Putamen (tissue), 1 donor: Measurements from ENCODE around the gene CRACDL.
"Not testable (repeated sequence)": the region's sequence is repeated elsewhere in the genome, so short reads cannot be mapped to it uniquely, and the experiment has no call there.

Experiments used
- DNase-seq: peaks from one replicate; pipeline ENCODE4 v3.0.0-alpha.2; 2016; ENCODE audit warnings: low spot score

The CRACDL gene

DNA sequence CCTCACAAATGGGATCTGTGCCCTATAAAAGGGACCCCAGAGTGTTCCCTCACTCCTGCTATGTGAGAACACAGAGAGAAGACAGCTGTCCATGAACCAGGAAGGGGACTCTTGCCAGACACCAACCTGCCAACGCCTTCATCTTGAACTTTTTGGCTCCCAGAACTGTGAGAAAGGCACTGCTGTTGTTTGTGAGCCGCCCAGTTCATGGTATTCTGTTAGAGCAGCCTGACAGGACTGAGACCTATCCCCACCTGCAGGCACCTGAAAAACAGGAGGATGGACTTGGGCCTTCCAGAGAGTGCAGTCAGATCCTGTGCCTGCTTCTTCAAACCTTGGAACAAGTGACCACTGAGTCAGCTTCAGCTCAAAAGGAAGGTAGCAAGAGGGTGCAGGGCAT is 51.4 kb downstream of the CRACDL start:
- DNase-seq = no peak

DNA sequence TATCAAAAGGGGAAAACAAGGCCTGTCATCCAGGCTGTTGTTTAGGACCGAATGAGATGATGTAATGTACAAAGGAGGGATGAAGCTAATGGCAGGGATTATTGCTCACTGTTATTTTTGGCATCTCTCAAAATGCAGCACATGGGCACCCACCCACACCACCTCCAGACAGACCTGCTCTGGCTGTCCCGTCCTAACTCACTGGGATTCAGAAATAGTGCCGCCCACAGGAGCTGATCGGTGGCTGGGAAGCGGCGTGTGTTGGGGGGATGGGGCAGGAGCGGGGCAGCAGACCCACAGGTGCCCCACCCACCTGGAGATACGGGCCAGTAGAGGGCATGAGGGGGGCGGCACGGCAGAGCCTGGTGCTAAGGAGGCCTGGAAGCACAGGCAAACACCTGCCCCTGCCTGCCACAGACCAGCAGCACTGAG is 52.2 kb downstream of the CRACDL start:
- DNase-seq = peak; percentile 42

DNA sequence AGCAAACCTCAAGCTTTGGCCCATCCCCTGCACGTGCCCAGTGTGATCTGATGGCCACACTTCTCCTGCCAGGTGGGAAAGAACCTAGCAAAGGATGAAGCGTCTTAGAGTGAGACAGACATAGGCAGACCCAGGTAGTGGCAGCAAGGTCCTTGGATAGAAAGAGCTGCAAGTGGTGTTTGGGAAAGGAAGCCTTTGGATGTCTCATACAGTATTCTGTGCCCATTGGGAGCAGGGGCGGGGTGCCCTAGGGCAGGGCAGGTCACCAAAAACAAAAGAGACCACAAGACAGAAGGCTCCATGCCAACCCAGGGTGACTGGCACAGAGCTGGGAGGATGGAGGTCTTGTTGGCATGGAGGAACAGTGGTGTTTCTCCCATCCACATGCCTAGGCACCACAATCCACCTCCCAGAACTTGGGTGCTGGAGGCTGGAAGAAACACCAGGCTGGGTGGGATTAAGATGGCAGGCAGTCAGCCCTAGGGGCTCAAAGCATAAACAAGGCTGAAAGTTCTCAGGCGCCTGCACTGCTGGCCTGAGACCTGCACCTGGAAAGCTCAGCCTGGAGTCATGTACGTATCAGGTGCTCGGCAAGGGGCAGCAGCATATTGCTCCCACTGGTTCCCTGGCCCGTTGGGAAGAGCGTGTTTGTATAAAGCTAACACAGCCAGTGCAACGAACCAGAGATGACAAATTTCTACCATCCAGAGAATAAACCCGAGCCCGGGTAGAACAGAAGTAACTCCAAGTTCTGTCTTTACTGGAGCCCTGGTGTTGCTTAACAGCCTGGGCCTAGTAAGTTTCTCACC is 52.9 kb downstream of the CRACDL start:
- no peak for DNase-seq

- no peak for DNase-seq
Observed at GRCh38 chr2:98882368-98882767, 53.7 kb downstream of the CRACDL start.

GRCh38 chr2:98881153-98881650 is 54.8 kb downstream of the CRACDL start:
- no peak for DNase-seq

DNA sequence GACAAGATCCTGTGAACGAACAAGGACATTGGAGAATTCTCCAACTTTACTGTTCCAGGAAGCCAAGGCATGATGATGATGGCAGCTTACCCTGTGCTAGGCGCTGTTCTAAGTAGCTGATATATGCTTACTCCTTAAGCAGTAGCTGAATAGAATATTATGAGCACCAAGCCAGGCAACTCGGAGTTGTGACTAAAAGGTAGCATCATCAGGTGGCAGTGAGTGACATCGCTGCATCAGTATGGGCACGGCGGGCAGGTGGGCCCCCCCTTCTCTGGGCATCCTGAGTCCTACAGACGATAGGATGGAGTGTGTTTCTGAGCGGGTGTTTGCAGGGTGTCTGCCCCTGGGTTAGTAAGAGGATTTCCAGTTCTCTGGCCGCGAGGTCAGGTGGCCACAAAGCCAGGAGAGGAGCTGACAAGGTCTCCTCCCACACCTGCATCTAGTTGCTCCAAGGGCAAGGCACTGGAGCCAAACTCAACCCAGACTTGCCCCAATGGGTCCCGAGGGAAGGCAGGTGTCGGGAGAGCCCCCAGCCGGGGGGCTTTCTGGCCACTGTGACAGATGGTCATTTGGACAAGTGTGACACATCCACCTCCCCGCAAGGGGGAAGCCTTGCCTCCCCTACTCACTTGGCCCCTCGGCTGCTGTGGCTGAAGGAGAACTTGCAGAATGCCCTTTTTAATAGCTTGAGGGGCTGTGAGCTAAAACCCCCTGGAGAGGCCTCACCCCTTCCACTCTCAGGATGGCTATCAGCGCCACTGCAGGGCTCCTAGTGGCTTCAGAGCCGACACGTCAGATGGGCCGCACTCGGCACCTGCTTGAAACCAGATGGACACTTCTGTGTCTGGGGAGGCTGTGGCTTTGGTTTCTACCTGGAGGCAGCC is 55.5 kb downstream of the CRACDL start:
- no peak for DNase-seq

DNA sequence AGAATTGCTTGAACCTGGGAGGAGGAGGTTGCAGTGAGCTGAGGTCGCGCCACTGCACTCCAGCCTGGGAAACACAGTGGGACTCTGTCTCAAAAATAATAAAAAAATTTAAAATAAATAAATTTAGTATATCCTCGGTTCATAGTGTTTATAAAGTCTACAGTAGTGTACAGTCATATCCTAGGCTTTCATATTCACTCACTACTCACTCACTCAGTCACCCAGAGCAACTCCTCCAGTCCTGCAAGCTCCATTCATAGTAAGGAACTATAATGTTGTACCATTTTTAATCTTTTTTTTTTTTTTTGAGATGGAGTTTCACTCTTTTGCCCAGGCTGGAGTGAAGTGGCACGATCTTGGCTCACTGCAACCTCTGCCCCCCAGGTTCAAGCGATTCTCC is 58.4 kb downstream of the CRACDL start:
- DNase-seq = not testable (repeated sequence)

DNA sequence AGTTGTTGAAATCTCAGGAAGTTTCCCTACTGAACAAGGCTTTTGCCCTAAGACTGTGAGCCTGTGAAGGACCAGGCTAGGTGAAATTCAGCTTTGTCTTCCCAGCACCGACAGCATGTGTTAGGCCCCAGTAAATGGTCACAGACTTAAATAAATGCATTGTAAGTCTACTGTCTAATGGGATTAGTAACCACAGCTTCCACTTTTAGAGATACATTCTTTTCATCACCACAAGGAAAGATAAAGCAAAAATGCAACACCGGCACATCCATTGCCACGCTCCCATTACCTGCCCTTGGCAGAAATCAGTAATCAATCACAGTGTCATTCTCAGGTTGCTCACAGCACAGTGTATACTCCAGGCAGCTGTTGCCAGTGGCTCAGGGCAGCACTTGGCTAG is 59.3 kb downstream of the CRACDL start:
- no peak for DNase-seq

- DNase-seq = no peak
Observed at GRCh38 chr2:98875746-98876145, 60.3 kb downstream of the CRACDL start.

- no peak for DNase-seq
Observed at GRCh38 chr2:98875081-98875728, 60.8 kb downstream of the CRACDL start.

GRCh38 chr2:98874186-98874689 is 61.8 kb downstream of the CRACDL start:
- DNase-seq = no peak

DNA sequence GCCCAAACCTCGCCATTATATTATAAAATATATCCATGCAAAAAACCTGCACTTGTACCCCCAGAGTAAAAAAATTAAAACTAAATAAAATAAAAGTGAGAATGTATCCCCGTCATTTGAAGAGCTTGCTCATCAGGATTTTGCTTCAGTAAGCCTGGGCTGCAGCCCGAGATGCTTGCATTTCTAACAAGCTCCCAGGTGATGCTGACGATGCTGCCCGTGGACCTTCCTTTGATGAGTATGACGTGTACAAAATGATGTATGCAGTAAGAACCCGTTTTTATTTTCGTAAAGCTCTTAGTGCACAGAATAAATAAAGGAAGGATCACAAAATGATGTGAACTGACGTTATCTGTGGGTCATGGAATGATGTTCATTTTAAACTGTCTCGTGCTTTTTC is 63.5 kb downstream of the CRACDL start:
- no peak for DNase-seq

- DNase-seq = no peak
Observed at GRCh38 chr2:98871506-98871905, 64.5 kb downstream of the CRACDL start.

DNA sequence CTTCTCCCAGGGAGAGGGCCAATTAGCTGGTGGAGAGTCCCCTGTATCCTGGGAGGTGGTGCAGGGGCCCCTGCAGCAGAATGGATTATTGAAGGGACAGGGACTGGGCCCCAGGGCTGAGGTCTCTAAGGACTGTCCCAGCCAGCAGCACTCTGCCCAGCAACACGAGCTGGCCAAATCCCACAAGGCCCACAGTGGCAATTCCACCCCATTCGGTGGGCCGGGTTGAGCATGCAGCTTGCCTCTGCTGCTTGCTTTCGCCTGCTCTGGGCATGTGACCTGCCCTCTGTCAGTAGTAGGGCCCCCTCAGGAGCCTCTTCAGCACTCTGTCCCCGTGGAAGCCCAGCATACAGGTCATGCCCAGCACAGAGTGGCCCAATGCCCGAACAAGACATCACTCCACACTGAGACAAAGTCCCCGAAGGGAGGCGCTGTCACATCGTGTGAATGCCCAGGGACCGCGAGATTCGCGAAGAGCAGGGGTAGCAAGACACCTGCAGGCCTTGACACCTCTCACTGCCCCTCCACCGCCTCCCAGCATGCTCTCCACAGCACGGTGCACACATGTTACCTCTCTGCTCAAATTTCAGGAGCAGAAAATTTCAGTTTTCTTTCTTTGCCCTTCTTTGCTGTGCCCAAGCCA is 65.4 kb downstream of the CRACDL start:
- DNase-seq = no peak

- DNase-seq = no peak
Observed at GRCh38 chr2:98869870-98870269, 66.2 kb downstream of the CRACDL start.

GRCh38 chr2:98869272-98869641 is 66.8 kb downstream of the CRACDL start:
- DNase-seq = no peak

- no peak for DNase-seq
Observed at GRCh38 chr2:98868548-98869271, 67.3 kb downstream of the CRACDL start.

DNA sequence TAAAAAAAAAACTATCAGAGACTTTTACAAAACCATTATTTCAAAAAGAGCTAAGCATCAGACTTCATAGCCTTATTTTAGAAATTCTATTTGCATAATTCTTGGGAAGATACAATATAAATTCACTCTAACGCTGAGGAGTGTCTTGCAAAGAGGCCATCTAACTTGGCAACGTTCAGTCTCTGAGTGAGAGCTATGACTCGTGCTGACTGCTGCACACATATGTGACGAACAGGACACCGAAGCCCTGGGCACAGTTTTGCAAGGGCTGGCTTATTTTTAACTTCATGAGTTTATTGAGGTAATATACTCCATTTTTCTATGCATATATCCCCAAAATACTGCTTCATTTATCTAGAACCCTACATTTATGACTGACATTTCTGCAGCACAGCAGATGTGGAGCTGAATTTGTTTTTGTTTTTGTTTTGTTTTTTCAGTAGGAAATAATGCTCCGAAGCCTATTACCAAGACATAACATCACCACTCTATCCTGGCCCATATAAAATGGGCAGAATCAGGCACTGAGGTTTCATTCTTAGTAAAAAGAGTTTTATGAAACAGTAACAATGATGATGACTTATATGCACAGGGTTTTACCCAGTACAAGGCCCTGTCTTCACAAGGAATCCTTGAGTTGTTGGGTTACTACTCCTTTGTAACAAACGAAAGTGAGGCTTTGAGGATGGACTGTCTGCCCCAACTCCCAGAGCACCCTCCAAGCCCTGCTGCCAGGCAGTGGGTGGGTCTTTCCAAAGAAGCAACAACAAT is 68.3 kb downstream of the CRACDL start:
- no peak for DNase-seq

- no peak for DNase-seq
Observed at GRCh38 chr2:98866033-98866432, 70.0 kb downstream of the CRACDL start.

DNA sequence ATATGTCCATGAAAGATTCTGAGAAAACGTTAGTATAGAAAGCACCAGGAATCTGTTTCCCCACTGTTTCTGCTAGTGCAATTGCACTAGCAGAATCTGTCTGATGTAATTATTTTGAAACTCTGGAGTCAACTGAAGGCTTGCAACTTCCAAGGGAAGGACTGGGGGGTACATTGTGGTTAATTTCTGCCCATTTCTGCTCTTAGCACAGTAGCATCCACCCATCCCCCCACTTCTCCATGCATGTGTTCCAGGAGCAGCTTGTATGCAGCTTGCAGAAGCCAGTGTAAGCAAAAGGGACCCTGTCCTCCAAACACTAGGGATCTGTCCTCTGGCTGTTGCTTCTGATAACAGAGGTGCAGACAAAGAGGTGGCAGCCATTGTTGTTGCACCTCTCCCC is 74.4 kb downstream of the CRACDL start:
- no peak for DNase-seq
